Measurements from ENCODE around the gene ULK2.

DNA sequence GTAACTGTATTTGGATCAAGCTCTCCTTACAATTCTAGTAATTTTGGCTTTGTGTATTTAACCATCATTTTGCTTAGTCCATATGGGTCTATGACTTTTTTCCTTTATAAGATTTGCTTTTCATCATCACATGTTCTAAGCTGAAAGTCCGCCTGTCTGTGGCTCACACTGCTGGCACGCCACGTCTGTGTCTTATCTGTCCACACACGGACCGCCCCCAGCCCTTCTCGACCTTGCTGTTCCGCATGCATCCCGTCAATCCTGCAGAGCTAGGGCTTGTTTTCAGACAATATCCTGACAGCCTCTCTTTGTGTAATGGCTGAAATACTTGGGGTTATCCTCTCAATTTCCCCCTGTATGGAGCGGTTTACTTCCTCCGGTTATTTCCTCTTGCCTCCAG is 111.2 kb downstream of the ULK2 start:
- TF ChIP-seq, protein P1, sequence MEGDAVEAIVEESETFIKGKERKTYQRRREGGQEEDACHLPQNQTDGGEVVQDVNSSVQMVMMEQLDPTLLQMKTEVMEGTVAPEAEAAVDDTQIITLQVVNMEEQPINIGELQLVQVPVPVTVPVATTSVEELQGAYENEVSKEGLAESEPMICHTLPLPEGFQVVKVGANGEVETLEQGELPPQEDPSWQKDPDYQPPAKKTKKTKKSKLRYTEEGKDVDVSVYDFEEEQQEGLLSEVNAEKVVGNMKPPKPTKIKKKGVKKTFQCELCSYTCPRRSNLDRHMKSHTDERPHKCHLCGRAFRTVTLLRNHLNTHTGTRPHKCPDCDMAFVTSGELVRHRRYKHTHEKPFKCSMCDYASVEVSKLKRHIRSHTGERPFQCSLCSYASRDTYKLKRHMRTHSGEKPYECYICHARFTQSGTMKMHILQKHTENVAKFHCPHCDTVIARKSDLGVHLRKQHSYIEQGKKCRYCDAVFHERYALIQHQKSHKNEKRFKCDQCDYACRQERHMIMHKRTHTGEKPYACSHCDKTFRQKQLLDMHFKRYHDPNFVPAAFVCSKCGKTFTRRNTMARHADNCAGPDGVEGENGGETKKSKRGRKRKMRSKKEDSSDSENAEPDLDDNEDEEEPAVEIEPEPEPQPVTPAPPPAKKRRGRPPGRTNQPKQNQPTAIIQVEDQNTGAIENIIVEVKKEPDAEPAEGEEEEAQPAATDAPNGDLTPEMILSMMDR (IDR thresholded peaks at IDR 0.05 in 4 of 5, conservative IDR thresholded peaks at IDR 0.05 in 1 of 5) = no peak
- TF ChIP-seq POLR2A (IDR thresholded peaks at IDR 0.05) = no peak
